Bone marrow (tissue), 2 donors: Measurements from ENCODE around the gene CASKIN1.

Source experiments
- DNase-seq, 2 donors: peaks; one replicate each; lab custom pipeline; 2025; lab: John Stamatoyannopoulos, UW

The CASKIN1 gene

DNA sequence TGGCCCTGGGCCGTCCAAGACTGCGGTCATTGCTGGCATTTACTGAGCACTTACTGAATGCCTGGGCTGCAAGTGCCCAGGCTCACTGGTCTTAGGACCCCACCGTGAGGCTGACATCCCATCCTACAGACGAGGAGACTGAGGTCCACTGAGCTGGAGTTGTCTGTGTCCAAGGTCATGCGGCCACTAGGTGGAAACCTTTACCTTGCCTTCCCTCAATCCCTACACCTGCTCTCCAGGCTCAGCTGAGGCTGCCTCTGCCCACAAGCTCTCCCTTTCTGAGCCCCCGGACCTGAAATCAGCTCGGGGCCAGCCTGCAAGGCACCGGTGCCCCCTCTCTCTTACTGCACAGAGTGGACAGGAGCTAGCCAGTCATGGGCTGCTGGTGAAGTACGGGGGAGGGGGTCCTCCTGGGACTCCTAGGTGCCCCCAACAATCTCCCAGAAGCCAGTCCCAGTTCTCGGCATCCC lies 1.5 kb downstream of the CASKIN1 start:
- DNase-seq: no peak

DNA sequence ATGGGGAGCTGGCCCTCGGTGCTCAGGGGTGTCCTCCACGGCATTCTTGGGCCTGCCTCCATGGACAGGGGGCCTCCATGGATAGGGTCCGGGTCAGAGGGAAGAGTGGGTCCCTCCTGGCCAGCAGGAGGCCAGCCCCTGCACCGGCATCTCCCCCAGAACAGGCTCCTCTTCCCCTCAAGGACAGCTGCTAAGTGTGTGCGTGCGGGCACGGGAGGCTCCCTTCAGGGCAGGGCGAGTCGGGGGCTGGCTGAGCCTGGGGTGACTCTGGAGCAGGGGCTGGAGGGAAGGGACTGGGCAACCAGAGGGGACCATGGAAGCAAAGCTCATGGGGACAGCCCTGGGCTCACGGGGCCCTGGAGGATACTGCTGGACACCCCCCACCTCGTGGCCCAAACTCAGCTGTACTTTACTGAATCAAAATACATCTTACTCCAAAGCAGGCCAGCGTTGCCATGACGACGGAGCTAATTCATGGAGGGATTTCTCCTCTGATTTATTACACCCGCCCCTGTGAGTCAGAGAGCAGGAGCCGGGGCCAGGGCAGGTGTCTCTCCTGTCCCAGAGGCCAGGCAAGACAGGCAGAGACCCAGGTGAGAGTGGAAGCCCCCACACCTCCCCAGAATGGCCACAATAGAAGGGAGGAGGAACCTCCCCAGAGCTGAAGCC lies 2.1 kb downstream of the CASKIN1 start:
- no peak for DNase-seq

GRCh38 chr16:2191446-2191706 lies 5.0 kb downstream of the CASKIN1 start:
- no peak for DNase-seq

- no peak for DNase-seq
These were observed 5.6 kb downstream of the CASKIN1 start for GRCh38 chr16:2190659-2191445.

GRCh38 chr16:2190002-2190658 lies 6.3 kb downstream of the CASKIN1 start:
- DNase-seq: no peak

GRCh38 chr16:2189252-2189893 lies 7.0 kb downstream of the CASKIN1 start:
- DNase-seq: no peak

DNA sequence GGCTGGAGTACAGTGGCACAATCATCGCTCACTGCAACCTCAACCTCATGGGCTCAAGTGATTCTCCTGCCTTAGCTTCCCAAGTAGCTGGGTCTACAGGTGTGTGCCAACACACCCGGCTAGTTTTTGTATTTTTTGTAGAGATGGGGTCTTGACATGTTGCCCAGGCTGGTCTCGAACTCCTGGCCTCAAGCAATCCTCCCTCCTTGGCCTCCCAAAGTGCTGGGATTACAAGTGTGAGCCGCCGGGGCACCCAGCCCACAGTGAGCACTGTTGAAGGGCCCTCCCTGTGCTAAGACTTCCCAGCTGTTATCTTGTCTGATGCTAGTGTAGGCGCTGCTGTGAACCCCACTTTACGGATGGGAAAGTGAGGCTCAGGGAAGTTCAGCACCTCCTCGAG lies 8.0 kb downstream of the CASKIN1 start:
- DNase-seq: no peak

DNA sequence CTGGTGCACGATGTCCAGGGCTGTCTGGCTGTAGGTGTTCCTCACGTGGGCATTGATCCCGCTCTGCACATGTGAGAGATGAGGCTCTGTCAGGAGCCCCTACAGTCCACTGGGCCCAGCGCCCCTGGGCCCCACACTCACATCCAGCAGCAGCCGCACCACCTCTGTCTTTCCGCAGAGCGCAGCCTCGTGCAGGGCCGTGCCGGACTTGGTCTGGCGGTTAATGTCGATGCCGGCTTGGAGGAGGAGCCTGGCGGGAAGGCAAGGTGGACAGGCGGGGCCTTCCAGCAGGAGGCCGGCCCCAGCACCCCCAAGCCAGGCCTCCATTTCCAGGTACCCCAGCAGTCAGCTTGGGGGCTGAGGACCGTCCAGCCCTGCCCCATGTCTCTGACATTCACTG lies 9.2 kb downstream of the CASKIN1 start:
- no peak for DNase-seq

- no peak for DNase-seq
These were observed 9.9 kb downstream of the CASKIN1 start for GRCh38 chr16:2186505-2186904.

DNA sequence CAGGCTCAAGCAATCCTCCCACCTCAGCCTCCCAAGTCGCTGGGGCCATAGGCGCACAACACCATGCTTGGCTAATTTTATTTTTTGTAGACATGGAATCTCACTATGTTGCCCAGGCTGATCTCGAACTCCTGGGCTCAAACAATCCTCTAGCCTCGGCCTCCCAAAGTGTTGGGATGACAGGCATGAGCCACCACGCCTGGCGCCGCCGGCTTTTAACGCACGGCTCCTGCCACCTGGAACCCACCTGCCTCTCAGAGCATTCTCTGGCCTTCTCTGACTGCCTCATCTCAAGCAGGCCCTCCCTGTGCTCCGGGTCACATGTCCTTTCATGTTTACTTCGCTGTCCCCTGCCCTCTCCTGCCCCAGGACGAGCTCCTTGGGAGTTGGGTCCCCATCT lies 10.3 kb downstream of the CASKIN1 start:
- no peak for DNase-seq

DNA sequence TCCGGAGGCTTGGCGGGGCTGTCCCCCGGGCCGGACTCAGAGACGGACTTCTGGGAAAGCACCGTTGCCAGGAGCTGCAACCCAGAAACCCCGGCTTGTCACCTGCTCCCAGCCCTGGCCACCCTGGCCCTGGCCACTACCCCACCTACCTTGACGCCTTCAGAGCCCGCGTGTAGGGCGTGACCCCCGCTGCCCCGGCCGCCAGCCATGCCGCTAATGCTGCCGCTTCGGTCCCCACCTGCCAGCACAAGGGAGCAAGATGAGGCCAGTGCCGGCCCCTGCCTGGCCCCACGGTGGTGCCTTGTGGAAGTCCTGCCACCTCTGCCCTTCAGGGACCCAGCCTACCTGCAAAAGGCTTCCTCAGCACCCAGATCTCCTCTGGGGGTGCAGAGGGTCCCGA lies 11.4 kb downstream of the CASKIN1 start:
- no peak for DNase-seq

- DNase-seq: no peak
These were observed 12.1 kb downstream of the CASKIN1 start for GRCh38 chr16:2184346-2184745.

GRCh38 chr16:2183671-2184070 lies 12.7 kb downstream of the CASKIN1 start:
- no peak for DNase-seq

DNA sequence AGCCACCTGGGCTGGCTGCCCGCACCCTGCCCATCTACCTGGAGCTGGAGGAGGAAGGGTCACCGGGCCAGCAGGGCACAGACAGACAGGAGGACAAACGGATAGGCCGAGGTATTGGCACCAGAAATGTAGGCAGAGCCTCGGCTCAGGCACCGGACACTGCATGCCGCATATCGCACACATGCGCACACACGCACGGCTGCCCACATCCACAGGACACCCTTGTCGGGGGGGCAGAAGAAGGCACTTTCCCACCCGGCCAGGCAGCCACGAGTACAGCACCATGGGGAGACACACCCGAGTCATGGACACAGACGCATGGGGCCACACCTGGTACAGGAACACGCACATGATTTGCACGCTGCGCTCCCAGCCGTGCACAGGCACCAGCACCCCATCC lies 14.5 kb downstream of the CASKIN1 start:
- DNase-seq: no peak

DNA sequence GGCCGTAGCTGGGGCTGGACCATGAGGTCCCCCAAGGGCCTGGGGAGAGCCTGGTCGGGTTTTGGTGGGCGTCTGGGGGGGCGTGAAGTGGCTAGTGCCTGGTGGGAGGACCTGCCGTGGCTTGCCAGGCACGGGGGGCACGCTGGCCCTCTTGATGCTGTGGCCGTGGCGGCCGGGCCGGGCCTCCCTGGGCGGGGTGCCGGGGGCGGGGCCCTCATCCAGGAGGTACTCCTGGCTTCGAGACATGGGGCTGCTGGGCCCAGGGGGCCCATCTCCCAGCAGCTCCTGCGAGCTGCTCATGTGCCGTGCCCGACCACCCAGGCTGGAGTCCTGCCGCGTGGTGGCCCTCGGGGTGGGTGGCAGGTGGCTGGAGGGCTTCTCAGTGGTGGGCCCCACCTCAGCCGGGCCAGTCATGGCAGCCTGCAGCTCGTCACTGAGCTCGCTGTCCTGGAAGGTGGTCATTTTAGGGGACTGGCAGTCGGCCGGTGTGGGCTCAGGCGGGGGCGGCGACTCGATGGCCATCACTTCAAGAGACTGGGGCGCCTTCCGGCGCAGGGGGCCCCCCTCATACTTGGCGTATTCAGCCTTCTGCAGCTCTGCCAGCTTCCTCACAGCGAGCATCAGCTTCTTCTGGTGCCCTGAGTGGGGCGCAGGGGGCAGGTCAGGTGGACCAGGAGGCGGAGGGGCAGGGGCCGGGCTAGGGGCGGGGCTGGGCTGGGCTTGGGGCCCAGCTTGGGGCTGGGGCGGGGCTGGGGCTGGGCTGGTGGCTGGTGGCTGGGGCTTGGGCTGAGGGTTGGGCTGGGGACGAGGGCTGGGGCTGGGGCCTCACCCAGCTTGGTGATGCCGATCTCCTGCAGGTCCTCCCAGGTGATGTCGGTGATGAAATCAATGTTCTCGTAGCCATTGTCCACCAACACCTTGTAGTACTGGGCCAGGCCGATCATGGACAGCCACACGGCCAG lies 15.2 kb downstream of the CASKIN1 start:
- DNase-seq: no peak

- DNase-seq: no peak
These were observed 15.9 kb downstream of the CASKIN1 start for GRCh38 chr16:2180461-2180860.

DNA sequence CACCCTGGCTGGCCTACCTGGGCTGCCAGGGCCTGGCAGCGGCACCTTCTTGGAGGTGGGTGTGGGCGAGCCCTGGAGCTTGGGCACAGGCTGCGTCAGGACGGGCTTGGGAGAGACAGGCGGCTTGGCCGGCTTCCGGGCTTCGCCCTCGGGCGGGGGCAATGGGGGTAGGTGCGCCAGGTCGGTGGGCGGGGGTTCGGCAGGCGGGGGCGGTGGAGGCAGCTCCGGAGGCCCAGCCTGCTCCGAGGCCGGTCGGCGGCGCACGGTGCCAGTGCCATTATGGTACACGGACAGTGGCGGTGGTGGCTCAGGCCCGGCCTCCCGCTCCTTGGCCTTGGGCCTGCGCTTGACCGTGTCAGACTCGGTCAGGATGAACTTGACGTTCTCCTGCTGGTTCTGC lies 16.8 kb downstream of the CASKIN1 start:
- no peak for DNase-seq

GRCh38 chr16:2179107-2179501 lies 17.3 kb downstream of the CASKIN1 start:
- DNase-seq: no peak

DNA sequence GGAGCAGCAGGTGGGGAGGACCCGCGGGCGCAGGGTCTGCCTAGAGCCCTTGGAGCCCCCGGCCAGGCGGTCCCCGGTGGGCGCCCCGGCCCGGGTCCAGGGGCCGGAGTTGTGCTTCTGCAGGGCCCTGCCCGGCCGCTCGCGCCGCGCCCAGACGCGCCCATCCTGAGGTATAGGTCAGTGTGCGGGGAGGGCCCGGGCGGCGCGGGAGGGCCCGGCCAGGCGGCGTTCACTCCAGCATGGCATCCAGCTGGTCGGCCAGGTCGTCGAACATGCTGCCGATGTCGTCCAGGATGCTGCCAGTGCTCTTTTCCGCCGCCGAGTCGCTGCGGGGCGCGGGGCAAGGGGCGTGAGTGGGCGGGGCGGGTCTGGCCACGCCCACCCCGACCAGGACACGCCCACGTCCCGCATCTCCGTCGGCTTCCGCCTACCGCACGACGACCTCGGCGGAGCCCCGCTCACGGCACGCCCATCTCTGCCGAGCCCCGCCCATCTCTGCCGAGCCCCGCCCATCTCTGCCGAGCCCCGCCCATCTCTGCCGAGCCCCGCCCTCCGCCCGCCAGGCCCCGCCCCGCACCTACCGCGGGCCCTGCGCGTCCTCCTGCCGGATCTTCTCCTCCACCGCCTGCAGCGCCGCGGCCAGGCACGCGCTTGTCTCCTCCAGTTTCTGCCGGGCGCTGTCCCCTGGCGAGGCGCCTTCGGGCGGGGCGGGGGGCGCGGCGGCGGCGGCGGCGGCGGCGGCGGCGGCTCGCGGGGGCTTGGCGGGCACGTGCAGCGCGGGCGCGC lies 17.9 kb downstream of the CASKIN1 start:
- no peak for DNase-seq

- no peak for DNase-seq
These were observed 18.8 kb downstream of the CASKIN1 start for GRCh38 chr16:2177561-2177960.

GRCh38 chr16:2177101-2177500 lies 19.3 kb downstream of the CASKIN1 start:
- DNase-seq: no peak
